Spleen (tissue), 7 donors: ENCODE measurements around the gene EFCAB8.

Source experiments
- POLR2A ChIP-seq, 3 donors: fragments of 450-650 bp; IDR thresholded peaks; one replicate each; pipeline ENCODE4 v1.5.1; 2017; ENCODE audit warnings: antibody characterized with exemption in 3 of 3, mild to moderate bottlenecking in 1 of 3
- POLR2AphosphoS5 ChIP-seq, 3 donors: sonication (generic); formaldehyde crosslinking; IDR thresholded peaks; one replicate each; pipeline ENCODE4 v1.5.1; 2017; ENCODE audit warnings: antibody characterized with exemption in 3 of 3
- TF ChIP-seq, protein P1 (sequence below), 11 experiments: fragments of 200-600 bp in 7 of 11; fragments of 450-650 bp in 4 of 11; sonication (generic) in 4 of 11; IDR thresholded peaks in 8 of 11; conservative IDR thresholded peaks in 3 of 11; 1 replicate in 7 of 11; 2 replicates in 4 of 11; pipeline versions ENCODE4 v1.4.0 to v1.8.0; 2016 to 2021; ENCODE audit warnings: antibody characterized with exemption in 11 of 11, inconsistent platforms in 4 of 11, mild to moderate bottlenecking in 1 of 11
- donor health status: DM: no; HTN: no; CAD: no; lungs with moderate emphysema.
- donor health status: DM: no; HTN: no; CAD: no.
- donor health status: DM: no; HTN: no; CAD: no.

GRCh38 chr20:32918751-32919150 is 60.0 kb downstream of the EFCAB8 start:
- TF ChIP-seq, protein P1, sequence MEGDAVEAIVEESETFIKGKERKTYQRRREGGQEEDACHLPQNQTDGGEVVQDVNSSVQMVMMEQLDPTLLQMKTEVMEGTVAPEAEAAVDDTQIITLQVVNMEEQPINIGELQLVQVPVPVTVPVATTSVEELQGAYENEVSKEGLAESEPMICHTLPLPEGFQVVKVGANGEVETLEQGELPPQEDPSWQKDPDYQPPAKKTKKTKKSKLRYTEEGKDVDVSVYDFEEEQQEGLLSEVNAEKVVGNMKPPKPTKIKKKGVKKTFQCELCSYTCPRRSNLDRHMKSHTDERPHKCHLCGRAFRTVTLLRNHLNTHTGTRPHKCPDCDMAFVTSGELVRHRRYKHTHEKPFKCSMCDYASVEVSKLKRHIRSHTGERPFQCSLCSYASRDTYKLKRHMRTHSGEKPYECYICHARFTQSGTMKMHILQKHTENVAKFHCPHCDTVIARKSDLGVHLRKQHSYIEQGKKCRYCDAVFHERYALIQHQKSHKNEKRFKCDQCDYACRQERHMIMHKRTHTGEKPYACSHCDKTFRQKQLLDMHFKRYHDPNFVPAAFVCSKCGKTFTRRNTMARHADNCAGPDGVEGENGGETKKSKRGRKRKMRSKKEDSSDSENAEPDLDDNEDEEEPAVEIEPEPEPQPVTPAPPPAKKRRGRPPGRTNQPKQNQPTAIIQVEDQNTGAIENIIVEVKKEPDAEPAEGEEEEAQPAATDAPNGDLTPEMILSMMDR (IDR thresholded peaks at IDR 0.05 in 8 of 11, conservative IDR thresholded peaks at IDR 0.05 in 3 of 11), result no peak
- TF ChIP-seq POLR2A (IDR thresholded peaks at IDR 0.05) (no peak), POLR2AphosphoS5 (IDR thresholded peaks at IDR 0.05) (no peak)
